Activated CD4-positive, alpha-beta T cell treated with anti-CD3 and anti-CD28 coated beads, Interleukin-2, amount 10 ng/mL, durations not matched to agents 24 days and 14 days (primary cell): ENCODE results near the gene SNX1. TPM values are rescaled to one million over a fixed set of nuclear protein-coding genes. Genes with fewer than 3 reads are reported as not detected.

Experiments used
- DNase-seq: peaks from one replicate; pipeline ENCODE4 v3.0.0; 2022
- H3K27ac Mint-ChIP-seq: one replicate; pipeline ENCODE4 v1.8.0; 2022; ENCODE audit warnings: mild to moderate bottlenecking, mixed read lengths
- H3K27me3 Mint-ChIP-seq: one replicate; pipeline ENCODE4 v1.8.0; 2022; ENCODE audit warnings: mixed read lengths
- H3K36me3 Mint-ChIP-seq: one replicate; pipeline ENCODE4 v1.8.0; 2022; ENCODE audit warnings: low read depth, mild to moderate bottlenecking, mixed read lengths
- H3K4me1 Mint-ChIP-seq: one replicate; pipeline ENCODE4 v1.8.0; 2021; ENCODE audit warnings: mixed read lengths
- H3K4me3 Mint-ChIP-seq: one replicate; pipeline ENCODE4 v1.8.0; 2022; ENCODE audit warnings: mild to moderate bottlenecking, moderate library complexity, mixed read lengths
- H3K9me3 Mint-ChIP-seq: one replicate; pipeline ENCODE4 v1.8.0; 2021; ENCODE audit warnings: mixed read lengths
- intact Hi-C: fragments of 100-400 bp; cut with micrococcal nuclease; formaldehyde crosslinking; loops from one replicate; pipeline ENCODE4 v1.15.1; 2023
- total RNA-seq: library from RNA; stranded (reverse); gene quantifications from 2 replicates; pipeline ENCODE4 v1.2.3, GENCODE V29; 2022

The SNX1 gene
- total RNA-seq, 1 donor from 2014 or later, result 129 TPM

DNA sequence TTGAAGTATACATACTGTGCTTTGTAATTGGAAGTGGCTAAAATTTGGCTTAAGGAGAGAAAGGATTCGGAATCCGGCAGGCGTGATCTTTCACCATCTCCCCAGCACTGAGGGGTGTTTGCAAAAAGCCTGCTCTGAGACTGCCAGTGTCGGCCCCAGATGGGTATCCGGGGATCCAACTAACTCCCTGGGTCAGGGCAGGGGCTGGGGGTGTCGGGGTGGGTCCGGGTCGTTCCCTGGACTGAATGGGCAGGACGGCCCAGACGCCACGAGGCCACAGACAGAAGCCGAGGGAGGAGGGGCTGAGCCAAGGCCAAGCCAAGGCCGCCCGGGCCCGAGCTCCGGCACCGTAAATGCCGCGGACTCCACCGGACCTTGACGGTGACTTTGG, 66.7 kb downstream of the SNX1 start:
- no peaks in the 10 kb centered on the region for H3K27me3 Mint-ChIP-seq
- no peak for DNase-seq
- intact Hi-C loops, result no loop called here
- peak overlapping the region; percentile 97 for H3K4me3 Mint-ChIP-seq
- H3K36me3 Mint-ChIP-seq, result peaks cover 33% of the 10 kb centered on the region
- peaks cover 52% of the 10 kb centered on the region for H3K4me1 Mint-ChIP-seq
- no peaks in the 10 kb centered on the region for H3K9me3 Mint-ChIP-seq
- H3K27ac Mint-ChIP-seq, result peak overlapping the region; percentile 91

DNA sequence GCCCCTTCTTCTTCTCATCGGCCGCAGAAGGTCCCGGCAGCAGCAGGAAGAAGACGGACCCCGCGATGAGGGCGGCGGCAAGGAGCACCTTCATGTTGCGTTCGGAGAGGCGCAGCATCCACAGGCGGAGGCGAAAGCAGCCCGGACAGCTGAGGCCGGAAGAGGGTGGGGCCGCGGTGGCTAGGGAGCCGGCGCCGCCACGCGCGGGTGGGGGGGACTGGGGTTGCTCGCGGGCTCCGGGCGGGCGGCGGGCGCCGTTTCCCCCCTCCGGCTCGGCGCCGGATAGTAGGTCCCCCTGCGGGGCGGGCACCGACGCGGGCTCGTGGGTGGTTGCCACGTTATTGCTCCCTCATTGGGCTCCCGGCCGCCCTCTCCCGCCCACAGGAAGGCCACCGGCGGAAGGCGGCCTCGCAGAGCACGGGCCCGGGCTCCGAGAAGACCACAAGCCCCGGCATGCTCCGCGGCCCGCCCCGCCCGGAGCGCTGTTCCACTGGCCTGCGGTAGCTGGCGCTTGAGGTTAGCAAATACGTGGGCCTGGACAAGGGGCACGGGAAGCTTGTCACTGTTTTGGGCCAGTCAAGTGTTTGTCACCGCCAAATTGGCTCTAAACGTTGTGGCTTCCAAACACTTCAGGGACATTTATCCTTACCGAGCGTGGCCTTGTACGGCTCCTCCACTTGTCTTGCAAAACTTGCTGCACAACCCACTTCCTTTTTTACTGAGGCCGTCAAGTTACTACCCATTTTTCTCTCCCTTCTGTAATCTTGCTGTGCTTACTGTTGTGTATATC, 67.3 kb downstream of the SNX1 start, which contains the start of gene PPIB:
Gene PPIB, minus strand, starts transcription at position 154 of the 790 bp plus-strand sequence. Its CDS starts 36 bp downstream, at position 118.
- peak; percentile 99 for DNase-seq
- intact Hi-C loops, result loop anchor here (1.0 kb wide), 5 partner anchors 10 to 224 kb away; partner anchors contain the start of genes CSNK1G1, PCLAF and TRIP4
- Mint-ChIP-seq H3K27me3 (no peaks in the 10 kb centered on the region), H3K36me3 (peaks cover 29% of the 10 kb centered on the region), H3K4me3 (peak within 1 kb of the TSS; percentile 97), H3K27ac (peak within 1 kb of the TSS; percentile 95), H3K4me1 (peaks cover 48% of the 10 kb centered on the region), H3K9me3 (no peaks in the 10 kb centered on the region)

DNA sequence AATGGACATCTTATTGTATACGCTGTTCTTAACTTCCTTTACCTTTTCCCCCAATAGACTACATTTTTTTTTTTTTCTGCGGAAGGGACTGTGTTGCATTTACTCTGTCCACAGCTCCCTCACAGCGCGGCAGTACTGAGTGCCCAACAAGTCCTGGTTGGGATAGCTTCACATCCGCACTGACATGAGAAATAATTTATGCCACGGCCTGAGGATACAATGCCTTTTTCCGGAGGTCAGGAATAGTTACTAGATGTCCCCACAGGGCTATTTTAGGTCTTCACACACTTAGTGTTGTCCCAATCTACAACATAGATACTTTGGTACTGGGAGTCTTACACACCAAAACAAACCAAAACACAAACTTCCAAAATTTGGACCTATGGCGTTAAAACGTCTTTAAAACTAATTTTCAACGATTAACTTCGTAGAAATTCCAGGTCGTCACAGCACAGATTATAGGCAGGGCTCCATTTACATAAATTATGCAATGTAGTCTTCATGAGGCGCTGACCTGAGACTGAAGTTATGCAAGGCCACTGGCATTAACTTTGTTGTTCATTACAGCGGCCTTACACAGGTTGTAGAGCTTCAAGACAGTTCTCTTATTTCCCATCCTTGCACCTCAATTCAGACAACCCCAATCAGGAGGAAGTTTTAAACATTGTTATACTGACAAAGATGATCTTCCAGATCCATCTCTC, 68.0 kb downstream of the SNX1 start:
- intact Hi-C loops, result loop anchor here (1.0 kb wide), 5 partner anchors 11 to 223 kb away; partner anchors contain the start of genes CSNK1G1, PCLAF and TRIP4
- H3K4me1 Mint-ChIP-seq, result peaks cover 42% of the 10 kb centered on the region
- no peaks in the 10 kb centered on the region for H3K9me3 Mint-ChIP-seq
- H3K27ac Mint-ChIP-seq, result peak overlapping the region; percentile 95
- peak overlapping the region; percentile 86 for H3K4me3 Mint-ChIP-seq
- H3K36me3 Mint-ChIP-seq, result peaks cover 22% of the 10 kb centered on the region
- peak; percentile 74 for DNase-seq
- H3K27me3 Mint-ChIP-seq, result no peaks in the 10 kb centered on the region

- Mint-ChIP-seq H3K4me3 (peak overlapping the region; percentile 86), H3K9me3 (no peaks in the 10 kb centered on the region), H3K36me3 (peaks cover 17% of the 10 kb centered on the region), H3K27ac (peak overlapping the region; percentile 60), H3K4me1 (peaks cover 40% of the 10 kb centered on the region), H3K27me3 (no peaks in the 10 kb centered on the region)
- DNase-seq, result no peak
- intact Hi-C loops, result no loop called here
Observed at GRCh38 chr15:64164436-64164835, 68.7 kb downstream of the SNX1 start.

DNA sequence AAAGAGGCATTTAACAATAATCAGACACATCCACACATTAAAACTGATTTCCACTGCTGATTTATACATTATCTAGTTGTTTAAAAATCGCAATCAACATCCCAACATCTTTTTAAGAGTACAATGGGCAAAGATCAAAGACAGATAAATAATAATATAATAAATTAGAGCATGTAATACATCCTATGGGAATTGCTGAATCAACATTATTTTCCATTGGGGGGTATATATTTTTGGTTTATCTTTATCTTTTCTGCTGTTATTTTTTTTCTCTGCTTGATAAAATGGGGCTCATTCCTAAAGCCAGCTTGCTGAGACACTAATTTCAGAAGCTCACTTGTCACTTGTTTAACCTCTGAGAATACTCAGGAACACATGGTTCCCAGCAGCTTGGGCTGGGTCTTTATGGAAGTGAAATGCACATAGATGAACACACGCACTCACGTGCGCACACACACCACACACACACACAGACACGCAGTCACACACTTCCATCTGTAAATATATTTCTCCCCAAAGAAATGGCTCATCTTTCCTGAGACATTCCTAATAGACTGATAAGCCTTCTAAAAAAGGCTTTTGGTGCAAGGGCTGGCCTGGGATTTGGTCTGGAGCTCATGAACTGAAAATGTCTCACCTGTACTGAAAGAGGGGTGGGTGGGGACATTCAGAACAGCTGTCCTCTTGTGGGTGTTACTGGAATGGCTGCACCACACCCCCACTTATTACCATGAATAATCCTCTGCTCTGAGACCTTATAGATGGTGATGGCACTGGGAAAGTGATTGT, 70.5 kb downstream of the SNX1 start:
- intact Hi-C loops, result no loop called here
- H3K27me3 Mint-ChIP-seq, result no peaks in the 10 kb centered on the region
- no peak overlapping the region for H3K4me3 Mint-ChIP-seq
- H3K4me1 Mint-ChIP-seq, result peaks cover 31% of the 10 kb centered on the region
- H3K36me3 Mint-ChIP-seq, result peaks cover 14% of the 10 kb centered on the region
- DNase-seq, result no peak
- no peaks in the 10 kb centered on the region for H3K9me3 Mint-ChIP-seq
- peak overlapping the region; percentile 48 for H3K27ac Mint-ChIP-seq

DNA sequence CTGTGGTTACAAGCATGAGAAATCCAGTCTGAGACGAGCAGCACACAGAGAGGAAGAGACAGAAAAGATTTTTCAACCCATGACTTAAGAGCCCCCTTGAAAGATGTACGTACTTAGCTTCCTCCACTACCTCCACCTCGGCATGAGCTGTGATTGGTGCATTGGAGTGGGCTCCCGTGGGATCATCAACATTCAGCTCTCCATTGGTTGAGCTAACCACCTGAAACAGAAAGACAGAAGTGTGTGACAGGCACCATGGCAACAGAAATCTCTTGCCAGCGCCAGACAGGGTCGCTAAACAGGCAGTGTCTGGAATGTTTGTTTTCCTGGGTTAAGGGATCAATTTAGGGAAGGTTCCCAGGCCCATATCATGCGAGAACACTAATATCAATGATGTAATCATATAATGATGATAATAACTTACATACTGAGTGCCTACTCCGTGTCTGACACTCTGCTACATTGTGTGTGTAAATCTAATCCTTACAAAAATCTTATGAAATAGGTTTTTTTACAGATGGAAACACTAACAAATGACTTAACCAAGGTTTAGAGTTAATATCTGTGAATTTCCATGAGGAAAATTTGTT, 84.5 kb downstream of the SNX1 start:
- intact Hi-C loops, result no loop called here
- DNase-seq, result no peak
- peaks cover 18% of the 10 kb centered on the region for H3K36me3 Mint-ChIP-seq
- no peaks in the 10 kb centered on the region for H3K27me3 Mint-ChIP-seq
- no peak overlapping the region for H3K27ac Mint-ChIP-seq
- no peak overlapping the region for H3K4me3 Mint-ChIP-seq
- no peaks in the 10 kb centered on the region for H3K4me1 Mint-ChIP-seq
- no peaks in the 10 kb centered on the region for H3K9me3 Mint-ChIP-seq

GRCh38 chr15:64182859-64183370, 87.1 kb downstream of the SNX1 start:
- Mint-ChIP-seq H3K27ac (no peak overlapping the region), H3K4me1 (peaks cover 5% of the 10 kb centered on the region), H3K4me3 (no peak overlapping the region), H3K9me3 (no peaks in the 10 kb centered on the region), H3K27me3 (no peaks in the 10 kb centered on the region), H3K36me3 (peaks cover 19% of the 10 kb centered on the region)
- DNase-seq, result no peak
- intact Hi-C loops, result no loop called here

DNA sequence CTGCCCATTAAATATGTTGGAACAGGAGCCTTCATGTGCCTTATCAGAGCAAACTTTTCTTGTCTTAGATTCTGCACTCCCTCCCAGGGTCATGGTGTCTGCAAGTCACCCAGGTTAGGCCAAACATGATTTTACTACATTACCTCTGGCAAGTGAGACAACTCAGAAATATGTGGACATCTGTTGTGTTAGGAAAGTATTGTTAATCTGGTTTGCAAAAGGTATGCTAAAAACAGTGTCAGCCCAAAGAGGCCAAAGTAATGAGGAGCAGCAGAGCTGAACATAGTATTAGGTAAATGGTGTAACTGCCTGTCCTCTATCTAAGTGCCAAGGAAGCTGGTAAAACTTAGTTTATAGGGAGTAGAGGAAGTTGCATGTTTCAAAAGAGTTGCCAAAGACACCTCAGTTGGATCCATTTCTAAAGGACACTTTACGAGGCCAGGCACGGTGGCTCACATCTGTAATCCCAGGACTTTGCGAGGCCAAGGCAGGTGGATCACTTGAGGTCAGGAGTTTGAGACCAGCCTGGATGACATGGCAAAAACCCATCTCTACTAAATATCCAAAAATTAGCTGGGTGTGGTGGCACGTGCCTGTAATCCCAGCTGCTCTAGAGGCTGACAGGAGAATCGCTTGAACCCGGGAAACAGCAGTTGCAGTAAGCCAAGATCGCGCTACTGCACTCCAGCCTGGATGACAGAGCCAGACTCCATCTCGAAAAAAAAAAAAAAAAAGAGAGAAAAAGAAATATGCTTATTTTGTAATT, 89.5 kb downstream of the SNX1 start:
- Mint-ChIP-seq H3K27ac (no peak overlapping the region), H3K4me1 (peaks cover 17% of the 10 kb centered on the region), H3K36me3 (peaks cover 24% of the 10 kb centered on the region), H3K4me3 (no peak overlapping the region), H3K9me3 (no peaks in the 10 kb centered on the region), H3K27me3 (no peaks in the 10 kb centered on the region)
- intact Hi-C loops, result no loop called here
- DNase-seq, result no peak

DNA sequence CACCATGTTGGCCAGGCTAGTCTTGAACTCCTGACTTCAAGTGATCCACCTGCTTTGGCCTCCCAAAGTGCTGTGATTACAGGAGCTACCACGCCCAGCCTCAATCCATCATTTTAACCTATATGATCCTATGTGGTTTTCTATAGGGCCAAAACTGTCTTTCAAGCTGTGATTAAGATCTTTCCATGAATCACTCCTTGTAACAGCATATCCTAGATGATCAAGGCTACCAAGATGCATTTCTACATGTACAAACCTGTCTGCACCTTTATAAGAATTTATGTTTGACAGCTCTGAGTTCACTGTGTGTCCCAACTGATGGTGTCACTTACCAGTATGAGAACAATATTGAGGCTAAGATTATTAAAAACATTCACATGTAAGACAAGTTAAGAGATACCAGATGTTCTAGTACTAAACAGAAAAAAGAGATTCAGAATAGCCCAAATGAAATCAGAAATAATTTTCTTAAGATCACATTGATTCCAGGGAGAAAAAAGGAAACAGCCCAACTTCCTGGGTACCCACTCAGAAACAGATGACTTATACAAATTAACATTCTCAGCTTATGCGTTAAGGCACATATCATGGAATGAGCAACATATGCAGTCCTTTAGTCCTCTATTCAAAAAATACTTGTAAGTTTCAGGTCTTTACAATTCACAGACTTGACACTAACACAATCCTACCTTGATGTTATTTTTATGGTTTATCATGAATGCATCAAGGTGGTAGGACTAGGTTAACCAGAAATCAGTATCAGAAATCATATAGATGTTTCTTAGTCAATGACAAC, 91.8 kb downstream of the SNX1 start:
- peaks cover 17% of the 10 kb centered on the region for H3K4me1 Mint-ChIP-seq
- intact Hi-C loops, result loop anchor here (1.0 to 2.0 kb wide), 2 partner anchors 24 to 59 kb away; partner anchors contain the start of gene PPIB
- H3K27ac Mint-ChIP-seq, result peak overlapping the region; percentile 77
- no peak for DNase-seq
- H3K36me3 Mint-ChIP-seq, result peaks cover 24% of the 10 kb centered on the region
- no peaks in the 10 kb centered on the region for H3K27me3 Mint-ChIP-seq
- H3K4me3 Mint-ChIP-seq, result no peak overlapping the region
- H3K9me3 Mint-ChIP-seq, result no peaks in the 10 kb centered on the region

Other genes with a start within 250 kb of the SNX1 start
- gene DAPK2, start 49.5 kb upstream of the SNX1 start, total RNA-seq, result 3.7 and 4.3 TPM in 2 replicates
- 72.3 and 73.0 TPM in 2 replicates for gene CIAO2A, start 2.1 kb upstream of the SNX1 start, total RNA-seq
- 0.96 and 1.1 TPM in 2 replicates for gene SNX22, start 55.7 kb downstream of the SNX1 start, total RNA-seq
- gene PPIB, start 67.0 kb downstream of the SNX1 start, total RNA-seq, result 384 and 397 TPM in 2 replicates